Upper lobe of left lung (tissue), 4 donors: ENCODE data around the gene ATP6V0B.

ENCODE experiments used
- EP300 ChIP-seq, 4 donors: sonication (generic); formaldehyde crosslinking; IDR thresholded peaks; one replicate each; pipeline ENCODE4 v1.5.1; 2017; ENCODE audit warnings: antibody characterized with exemption in 4 of 4, control low read depth in 2 of 4
- POLR2A ChIP-seq, 4 donors: fragments of 450-650 bp; IDR thresholded peaks; one replicate each; pipeline ENCODE4 v1.5.1; 2016 to 2017; ENCODE audit warnings: antibody characterized with exemption in 4 of 4, mild to moderate bottlenecking in 2 of 4
- POLR2AphosphoS5 ChIP-seq, 2 donors: sonication (generic); formaldehyde crosslinking; IDR thresholded peaks; one replicate each; pipeline ENCODE4 v1.5.1; 2017; ENCODE audit warnings: antibody characterized with exemption in 2 of 2
- TF ChIP-seq, protein P1 (sequence below), 6 experiments: fragments of 450-650 bp in 4 of 6; fragments of 200-600 bp in 2 of 6; sonication (generic) in 2 of 6; IDR thresholded peaks; one replicate each; pipeline ENCODE4 v1.5.1; 2016 to 2019; ENCODE audit warnings: antibody characterized with exemption in 6 of 6

DNA sequence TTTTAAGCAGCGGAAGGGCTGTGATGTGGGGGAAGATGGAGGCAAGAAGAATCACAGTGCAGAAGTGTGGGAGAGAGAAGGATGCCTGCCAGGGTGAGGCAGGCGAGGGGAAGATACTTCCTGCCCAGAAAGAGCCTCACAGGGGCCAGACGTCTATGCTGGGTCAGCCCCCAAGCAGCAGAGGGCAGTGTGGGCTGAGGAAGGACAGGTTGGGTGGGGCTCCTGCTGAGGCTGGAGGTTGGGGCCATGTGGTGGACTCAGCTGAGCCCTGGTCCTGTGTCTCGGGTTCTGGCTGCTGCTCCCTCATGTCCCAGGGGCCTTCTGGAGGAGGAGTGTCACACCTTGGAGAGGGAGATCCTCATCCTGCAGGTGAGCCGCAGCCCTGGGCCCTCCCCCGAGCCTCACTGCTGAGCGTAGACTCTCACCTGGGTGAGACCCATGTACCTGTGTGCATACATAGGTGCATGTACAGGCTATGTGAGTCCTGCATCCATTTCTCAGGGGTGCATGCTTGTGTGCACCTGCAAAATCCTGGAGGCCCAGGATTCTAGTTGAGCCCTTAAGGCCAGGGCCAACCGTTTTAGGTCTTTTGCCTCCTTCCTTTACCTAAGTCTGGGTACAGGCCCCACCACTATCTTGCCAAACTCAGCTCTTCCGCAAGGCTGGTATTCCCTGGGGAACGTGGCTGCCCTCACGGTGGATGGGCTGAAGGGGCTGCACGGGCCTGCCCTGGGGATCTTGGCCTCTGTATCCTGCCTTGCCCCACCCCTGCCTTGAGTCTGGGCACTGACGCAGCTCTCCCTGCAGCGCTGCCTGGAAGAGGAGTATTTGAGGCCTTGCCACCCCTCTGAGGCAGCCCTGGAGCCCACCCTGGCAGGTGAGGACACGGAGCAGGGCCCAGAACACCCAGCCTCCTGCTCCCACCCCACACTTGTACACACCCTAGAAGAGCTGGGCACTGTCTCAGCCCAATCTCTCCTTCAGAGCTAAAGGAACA is 20.3 kb downstream of the ATP6V0B start:
- TF ChIP-seq EP300 (IDR thresholded peaks at IDR 0.05): no peak
- no peak for TF ChIP-seq POLR2A (IDR thresholded peaks at IDR 0.05)
- TF ChIP-seq, protein P1, sequence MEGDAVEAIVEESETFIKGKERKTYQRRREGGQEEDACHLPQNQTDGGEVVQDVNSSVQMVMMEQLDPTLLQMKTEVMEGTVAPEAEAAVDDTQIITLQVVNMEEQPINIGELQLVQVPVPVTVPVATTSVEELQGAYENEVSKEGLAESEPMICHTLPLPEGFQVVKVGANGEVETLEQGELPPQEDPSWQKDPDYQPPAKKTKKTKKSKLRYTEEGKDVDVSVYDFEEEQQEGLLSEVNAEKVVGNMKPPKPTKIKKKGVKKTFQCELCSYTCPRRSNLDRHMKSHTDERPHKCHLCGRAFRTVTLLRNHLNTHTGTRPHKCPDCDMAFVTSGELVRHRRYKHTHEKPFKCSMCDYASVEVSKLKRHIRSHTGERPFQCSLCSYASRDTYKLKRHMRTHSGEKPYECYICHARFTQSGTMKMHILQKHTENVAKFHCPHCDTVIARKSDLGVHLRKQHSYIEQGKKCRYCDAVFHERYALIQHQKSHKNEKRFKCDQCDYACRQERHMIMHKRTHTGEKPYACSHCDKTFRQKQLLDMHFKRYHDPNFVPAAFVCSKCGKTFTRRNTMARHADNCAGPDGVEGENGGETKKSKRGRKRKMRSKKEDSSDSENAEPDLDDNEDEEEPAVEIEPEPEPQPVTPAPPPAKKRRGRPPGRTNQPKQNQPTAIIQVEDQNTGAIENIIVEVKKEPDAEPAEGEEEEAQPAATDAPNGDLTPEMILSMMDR (IDR thresholded peaks at IDR 0.05): no peak
- TF ChIP-seq POLR2AphosphoS5 (IDR thresholded peaks at IDR 0.05): no peak
